ENCODE measurements around the gene NAV2.
"Not testable (repeated sequence)": the region's sequence is repeated elsewhere in the genome, so short reads cannot be mapped to it uniquely, and the experiment has no call there.

The NAV2 gene

GRCh38 chr11:20005747-20006146, 293.1 kb downstream of the NAV2 start:
- DNase-seq (ENCODE audit: low spot score), result no peak

GRCh38 chr11:20006618-20007017, 294.0 kb downstream of the NAV2 start:
- not testable (repeated sequence) for DNase-seq (ENCODE audit: low spot score)

GRCh38 chr11:20007386-20007785, 294.7 kb downstream of the NAV2 start:
- DNase-seq (ENCODE audit: low spot score), result no peak

- no peak for DNase-seq (ENCODE audit: low spot score)
Observed at GRCh38 chr11:20008190-20008870, 295.7 kb downstream of the NAV2 start.

- DNase-seq (ENCODE audit: low spot score), result peak; percentile 34
Observed at GRCh38 chr11:20008871-20009644, 296.4 kb downstream of the NAV2 start.

- DNase-seq (ENCODE audit: low spot score), result no peak
Observed at GRCh38 chr11:20010156-20010850, 297.7 kb downstream of the NAV2 start.

- DNase-seq (ENCODE audit: low spot score), result no peak
Observed at GRCh38 chr11:20010851-20011225, 298.2 kb downstream of the NAV2 start.

GRCh38 chr11:20011307-20011951, 298.8 kb downstream of the NAV2 start:
- no peak for DNase-seq (ENCODE audit: low spot score)

GRCh38 chr11:20013346-20014066, 300.9 kb downstream of the NAV2 start:
- DNase-seq (ENCODE audit: low spot score), result no peak

GRCh38 chr11:20014067-20014402, 301.4 kb downstream of the NAV2 start:
- DNase-seq (ENCODE audit: low spot score), result no peak

GRCh38 chr11:20015101-20015500, 302.5 kb downstream of the NAV2 start:
- DNase-seq (ENCODE audit: low spot score), result no peak

- DNase-seq (ENCODE audit: low spot score), result no peak
Observed at GRCh38 chr11:20015529-20016427, 303.1 kb downstream of the NAV2 start.

- no peak for DNase-seq (ENCODE audit: low spot score)
Observed at GRCh38 chr11:20016526-20016925, 303.9 kb downstream of the NAV2 start.

GRCh38 chr11:20017320-20017719, 304.7 kb downstream of the NAV2 start:
- DNase-seq (ENCODE audit: low spot score), result no peak

- no peak for DNase-seq (ENCODE audit: low spot score)
Observed at GRCh38 chr11:20020198-20020597, 307.6 kb downstream of the NAV2 start.

- DNase-seq (ENCODE audit: low spot score), result no peak
Observed at GRCh38 chr11:20020716-20021115, 308.1 kb downstream of the NAV2 start.

- DNase-seq (ENCODE audit: low spot score), result no peak
Observed at GRCh38 chr11:20021212-20021611, 308.6 kb downstream of the NAV2 start.

- DNase-seq (ENCODE audit: low spot score), result no peak
Observed at GRCh38 chr11:20021771-20022362, 309.2 kb downstream of the NAV2 start.

- peak; percentile 36 for DNase-seq (ENCODE audit: low spot score)
Observed at GRCh38 chr11:20022363-20023081, 309.9 kb downstream of the NAV2 start.

GRCh38 chr11:20023082-20023426, 310.4 kb downstream of the NAV2 start:
- DNase-seq (ENCODE audit: low spot score), result no peak

All from kidney capillary endothelial cell (primary cell).